HEK293 (cell line): ENCODE data around the gene ACTG1.

Source experiments
- KLF16 ChIP-seq: fragments of 450-650 bp; formaldehyde crosslinking; IDR thresholded peaks from 2 replicates; pipeline ENCODE4 v1.5.1; 2017; ENCODE audit warnings: missing biosample characterization, missing genetic modification characterization
- OSR2 ChIP-seq: fragments of 450-650 bp; formaldehyde crosslinking; IDR thresholded peaks from 2 replicates; pipeline ENCODE4 v1.5.1; 2016; ENCODE audit warnings: missing biosample characterization, missing genetic modification characterization
- PRDM1 ChIP-seq: fragments of 450-650 bp; formaldehyde crosslinking; IDR thresholded peaks from 2 replicates; pipeline ENCODE4; 2016; ENCODE audit warnings: missing biosample characterization, missing genetic modification characterization
- SALL2 ChIP-seq: fragments of 450-650 bp; formaldehyde crosslinking; IDR thresholded peaks from 2 replicates; pipeline ENCODE4 v1.5.0; 2017; ENCODE audit warnings: missing biosample characterization, mild to moderate bottlenecking, missing genetic modification characterization, borderline replicate concordance
- SETDB1 ChIP-seq: IDR thresholded peaks from one replicate; pipeline ENCODE4 v1.6.1; 2017; ENCODE audit warnings: mild to moderate bottlenecking, low read length, moderate library complexity, mixed read lengths; ENCODE audit not compliant: insufficient read length
- SP7 ChIP-seq: fragments of 450-650 bp; formaldehyde crosslinking; IDR thresholded peaks from 2 replicates; pipeline ENCODE4 v1.5.1; 2016; ENCODE audit warnings: missing biosample characterization, missing genetic modification characterization
- TRIM28 ChIP-seq: IDR thresholded peaks from 2 replicates; pipeline ENCODE4 v1.6.1; 2011; ENCODE audit warnings: low read length, control low read depth, borderline replicate concordance
- ZBTB44 ChIP-seq: fragments of 450-650 bp; IDR thresholded peaks from 2 replicates; pipeline ENCODE4 v1.5.1; 2018; ENCODE audit warnings: missing biosample characterization, mild to moderate bottlenecking, missing genetic modification characterization
- ZFP41 ChIP-seq: fragments of 450-650 bp; formaldehyde crosslinking; IDR thresholded peaks from 2 replicates; pipeline ENCODE4 v1.5.1; 2016; ENCODE audit warnings: missing biosample characterization, missing genetic modification characterization, borderline replicate concordance
- ZNF157 ChIP-seq: fragments of 450-650 bp; formaldehyde crosslinking; IDR thresholded peaks from 2 replicates; pipeline ENCODE4 v1.5.1; 2016; ENCODE audit warnings: missing biosample characterization, missing genetic modification characterization
- ZNF2 ChIP-seq: fragments of 450-650 bp; formaldehyde crosslinking; IDR thresholded peaks from 2 replicates; pipeline ENCODE4 v1.5.1; 2016; ENCODE audit warnings: missing biosample characterization, missing genetic modification characterization
- ZNF202 ChIP-seq: fragments of 450-650 bp; formaldehyde crosslinking; IDR thresholded peaks from 2 replicates; pipeline ENCODE4 v1.5.1; 2016; ENCODE audit warnings: missing biosample characterization, missing genetic modification characterization, borderline replicate concordance
- ZNF211 ChIP-seq: fragments of 450-650 bp; formaldehyde crosslinking; IDR thresholded peaks from 2 replicates; pipeline ENCODE4 v1.5.1; 2016; ENCODE audit warnings: low read depth, missing biosample characterization, missing genetic modification characterization
- ZNF214 ChIP-seq: fragments of 450-650 bp; formaldehyde crosslinking; IDR thresholded peaks from 2 replicates; pipeline ENCODE4 v1.5.1; 2017; ENCODE audit warnings: missing biosample characterization, mild to moderate bottlenecking, missing genetic modification characterization, borderline replicate concordance
- ZNF266 ChIP-seq: fragments of 450-650 bp; formaldehyde crosslinking; IDR thresholded peaks from 2 replicates; pipeline ENCODE4 v1.5.1; 2016; ENCODE audit warnings: missing biosample characterization, missing genetic modification characterization, low read depth
- ZNF280D ChIP-seq: fragments of 450-650 bp; formaldehyde crosslinking; IDR thresholded peaks from 2 replicates; pipeline ENCODE4 v1.5.1; 2016; ENCODE audit warnings: missing biosample characterization, missing genetic modification characterization
- ZNF292 ChIP-seq: fragments of 450-650 bp; formaldehyde crosslinking; IDR thresholded peaks from 2 replicates; pipeline ENCODE4 v1.5.1; 2016; ENCODE audit warnings: low read depth, missing biosample characterization, missing genetic modification characterization, borderline replicate concordance
- ZNF341 ChIP-seq: fragments of 450-650 bp; formaldehyde crosslinking; IDR thresholded peaks from 2 replicates; pipeline ENCODE4; 2016; ENCODE audit warnings: low read depth, missing biosample characterization, missing genetic modification characterization
- ZNF449 ChIP-seq: fragments of 450-650 bp; formaldehyde crosslinking; IDR thresholded peaks from 2 replicates; pipeline ENCODE4 v1.5.1; 2017; ENCODE audit warnings: missing biosample characterization, mild to moderate bottlenecking, missing genetic modification characterization, moderate library complexity
- ZNF501 ChIP-seq: fragments of 450-650 bp; formaldehyde crosslinking; IDR thresholded peaks from 2 replicates; pipeline ENCODE4 v1.5.1; 2016; ENCODE audit warnings: missing biosample characterization, missing genetic modification characterization
- ZNF529 ChIP-seq: fragments of 450-650 bp; formaldehyde crosslinking; IDR thresholded peaks from 2 replicates; pipeline ENCODE4 v1.5.1; 2017; ENCODE audit warnings: missing genetic modification characterization, missing biosample characterization; ENCODE audit not compliant: insufficient replicate concordance
- ZNF558 ChIP-seq: fragments of 450-650 bp; formaldehyde crosslinking; IDR thresholded peaks from 2 replicates; pipeline ENCODE4 v1.5.1; 2016; ENCODE audit warnings: missing biosample characterization, missing genetic modification characterization
- TF ChIP-seq, protein P1 (sequence below): fragments of 450-650 bp; formaldehyde crosslinking; IDR thresholded peaks from 2 replicates; pipeline ENCODE4 v1.5.1; 2016; ENCODE audit warnings: missing biosample characterization, missing genetic modification characterization
- TF ChIP-seq, protein P2 (sequence below): fragments of 450-650 bp; formaldehyde crosslinking; IDR thresholded peaks from 2 replicates; pipeline ENCODE4 v1.5.1; 2016; ENCODE audit warnings: missing biosample characterization, missing genetic modification characterization
- TF ChIP-seq, protein P3 (sequence below): fragments of 450-650 bp; formaldehyde crosslinking; IDR thresholded peaks from 2 replicates; pipeline ENCODE4 v1.5.0; 2017; ENCODE audit warnings: missing biosample characterization, missing genetic modification characterization, borderline replicate concordance
- TF ChIP-seq, protein P4 (sequence below): fragments of 450-650 bp; formaldehyde crosslinking; IDR thresholded peaks from 2 replicates; pipeline ENCODE4 v1.5.1; 2016; ENCODE audit warnings: missing biosample characterization, missing genetic modification characterization

Gene ACTG1

GRCh38 chr17:81513753-81514488 lies 1.3 kb upstream of the ACTG1 start (continued):
- TF ChIP-seq ZNF214 (no peak), PRDM1 (tag by site-specific recombination) (no peak), TRIM28 (no peak), ZNF2 (no peak), SALL2 (tag by site-specific recombination) (no peak), ZNF266 (tag by site-specific recombination) (no peak), ZNF211 (tag by site-specific recombination) (no peak), ZNF501 (tag by site-specific recombination) (no peak), SETDB1 (no peak), KLF16 (tag by site-specific recombination) (0 out of 2 replicates have a peak, but pooled peaks have one; percentile 35), ZBTB44 (tag by site-specific recombination) (no peak), ZNF558 (tag by site-specific recombination) (no peak), ZNF341 (tag by site-specific recombination) (peak; percentile 66), ZNF157 (tag by site-specific recombination) (no peak), ZNF280D (no peak), OSR2 (tag by site-specific recombination) (no peak), ZNF529 (tag by site-specific recombination) (no peak), ZNF292 (tag by site-specific recombination) (no peak), ZFP41 (tag by site-specific recombination) (no peak), SP7 (tag by site-specific recombination) (0 out of 2 replicates have a peak, but pooled peaks have one; percentile 4), ZNF202 (no peak), ZNF449 (tag by site-specific recombination) (peak; percentile 37; the same call in 1 of the 2 replicates)
- TF ChIP-seq, protein P1, sequence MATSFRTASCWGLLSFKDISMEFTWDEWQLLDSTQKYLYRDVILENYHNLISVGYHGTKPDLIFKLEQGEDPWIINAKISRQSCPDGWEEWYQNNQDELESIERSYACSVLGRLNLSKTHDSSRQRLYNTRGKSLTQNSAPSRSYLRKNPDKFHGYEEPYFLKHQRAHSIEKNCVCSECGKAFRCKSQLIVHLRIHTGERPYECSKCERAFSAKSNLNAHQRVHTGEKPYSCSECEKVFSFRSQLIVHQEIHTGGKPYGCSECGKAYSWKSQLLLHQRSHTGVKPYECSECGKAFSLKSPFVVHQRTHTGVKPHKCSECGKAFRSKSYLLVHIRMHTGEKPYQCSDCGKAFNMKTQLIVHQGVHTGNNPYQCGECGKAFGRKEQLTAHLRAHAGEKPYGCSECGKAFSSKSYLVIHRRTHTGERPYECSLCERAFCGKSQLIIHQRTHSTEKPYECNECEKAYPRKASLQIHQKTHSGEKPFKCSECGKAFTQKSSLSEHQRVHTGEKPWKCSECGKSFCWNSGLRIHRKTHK: no peak
- TF ChIP-seq, protein P2, sequence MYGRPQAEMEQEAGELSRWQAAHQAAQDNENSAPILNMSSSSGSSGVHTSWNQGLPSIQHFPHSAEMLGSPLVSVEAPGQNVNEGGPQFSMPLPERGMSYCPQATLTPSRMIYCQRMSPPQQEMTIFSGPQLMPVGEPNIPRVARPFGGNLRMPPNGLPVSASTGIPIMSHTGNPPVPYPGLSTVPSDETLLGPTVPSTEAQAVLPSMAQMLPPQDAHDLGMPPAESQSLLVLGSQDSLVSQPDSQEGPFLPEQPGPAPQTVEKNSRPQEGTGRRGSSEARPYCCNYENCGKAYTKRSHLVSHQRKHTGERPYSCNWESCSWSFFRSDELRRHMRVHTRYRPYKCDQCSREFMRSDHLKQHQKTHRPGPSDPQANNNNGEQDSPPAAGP (tag by site-specific recombination): peak; percentile 42; the same call in 1 of the 2 replicates
- TF ChIP-seq, protein P3, sequence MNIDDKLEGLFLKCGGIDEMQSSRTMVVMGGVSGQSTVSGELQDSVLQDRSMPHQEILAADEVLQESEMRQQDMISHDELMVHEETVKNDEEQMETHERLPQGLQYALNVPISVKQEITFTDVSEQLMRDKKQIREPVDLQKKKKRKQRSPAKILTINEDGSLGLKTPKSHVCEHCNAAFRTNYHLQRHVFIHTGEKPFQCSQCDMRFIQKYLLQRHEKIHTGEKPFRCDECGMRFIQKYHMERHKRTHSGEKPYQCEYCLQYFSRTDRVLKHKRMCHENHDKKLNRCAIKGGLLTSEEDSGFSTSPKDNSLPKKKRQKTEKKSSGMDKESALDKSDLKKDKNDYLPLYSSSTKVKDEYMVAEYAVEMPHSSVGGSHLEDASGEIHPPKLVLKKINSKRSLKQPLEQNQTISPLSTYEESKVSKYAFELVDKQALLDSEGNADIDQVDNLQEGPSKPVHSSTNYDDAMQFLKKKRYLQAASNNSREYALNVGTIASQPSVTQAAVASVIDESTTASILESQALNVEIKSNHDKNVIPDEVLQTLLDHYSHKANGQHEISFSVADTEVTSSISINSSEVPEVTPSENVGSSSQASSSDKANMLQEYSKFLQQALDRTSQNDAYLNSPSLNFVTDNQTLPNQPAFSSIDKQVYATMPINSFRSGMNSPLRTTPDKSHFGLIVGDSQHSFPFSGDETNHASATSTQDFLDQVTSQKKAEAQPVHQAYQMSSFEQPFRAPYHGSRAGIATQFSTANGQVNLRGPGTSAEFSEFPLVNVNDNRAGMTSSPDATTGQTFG (tag by site-specific recombination): no peak
- TF ChIP-seq, protein P4, sequence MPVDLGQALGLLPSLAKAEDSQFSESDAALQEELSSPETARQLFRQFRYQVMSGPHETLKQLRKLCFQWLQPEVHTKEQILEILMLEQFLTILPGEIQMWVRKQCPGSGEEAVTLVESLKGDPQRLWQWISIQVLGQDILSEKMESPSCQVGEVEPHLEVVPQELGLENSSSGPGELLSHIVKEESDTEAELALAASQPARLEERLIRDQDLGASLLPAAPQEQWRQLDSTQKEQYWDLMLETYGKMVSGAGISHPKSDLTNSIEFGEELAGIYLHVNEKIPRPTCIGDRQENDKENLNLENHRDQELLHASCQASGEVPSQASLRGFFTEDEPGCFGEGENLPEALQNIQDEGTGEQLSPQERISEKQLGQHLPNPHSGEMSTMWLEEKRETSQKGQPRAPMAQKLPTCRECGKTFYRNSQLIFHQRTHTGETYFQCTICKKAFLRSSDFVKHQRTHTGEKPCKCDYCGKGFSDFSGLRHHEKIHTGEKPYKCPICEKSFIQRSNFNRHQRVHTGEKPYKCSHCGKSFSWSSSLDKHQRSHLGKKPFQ (tag by site-specific recombination): peak; percentile 12; the same call in 1 of the 2 replicates
